CD4-positive, alpha-beta memory T cell (primary cell): ENCODE measurements around the gene MCC. TPM values are rescaled to one million over a fixed set of nuclear protein-coding genes. Genes with fewer than 3 reads are reported as not detected.

Experiments
- CTCF ChIA-PET: fragments of 350-600 bp; sonication (Branson Sonifier 250); formaldehyde crosslinking; loops from one replicate; lab custom pipeline; 2021; ENCODE audit warnings: inconsistent platforms; ENCODE audit not compliant: partially characterized antibody; lab: Charles Lee
- POLR2A ChIA-PET: fragments of 350-600 bp; sonication (Branson Sonifier 250); formaldehyde crosslinking; loops from one replicate; lab custom pipeline; 2021; ENCODE audit not compliant: partially characterized antibody; lab: Charles Lee
- DNase-seq, 5 donors: peaks; one replicate each; pipeline versions ENCODE4 v3.0.0 to v3.0.0-alpha.2; 2020 to 2022; ENCODE audit warnings: mixed read lengths in 1 of 5
- H3K27ac ChIP-seq: one replicate; pipeline ENCODE4 v1.7.0; 2013; ENCODE audit warnings: low read depth, low read length
- H3K27me3 ChIP-seq: 2 replicates; pipeline ENCODE4 v1.7.0; 2013; ENCODE audit warnings: mild to moderate bottlenecking, low read length, moderate library complexity; ENCODE audit not compliant: insufficient read depth
- H3K36me3 ChIP-seq: 2 replicates; pipeline ENCODE4 v1.7.0; 2013; ENCODE audit warnings: mild to moderate bottlenecking, low read length, moderate library complexity; ENCODE audit not compliant: insufficient read depth
- H3K4me1 ChIP-seq: 2 replicates; pipeline ENCODE4 v1.7.0; 2013; ENCODE audit warnings: mild to moderate bottlenecking, low read length, moderate library complexity; ENCODE audit not compliant: insufficient read depth
- H3K4me3 ChIP-seq, 2 donors: one replicate each; pipeline ENCODE4 v1.7.0; 2013; ENCODE audit warnings: low read length in 2 of 2, mild to moderate bottlenecking in 1 of 2
- H3K9me3 ChIP-seq, 2 donors: one replicate each; pipeline ENCODE4 v1.7.0; 2013; ENCODE audit warnings: low read length in 2 of 2, control low read depth in 1 of 2; ENCODE audit not compliant: control insufficient read depth in 1 of 2
- H3K27ac Mint-ChIP-seq, 7 donors: one replicate each; pipeline ENCODE4 v1.8.0; 2020 to 2021; ENCODE audit warnings: mixed read lengths in 7 of 7, mild to moderate bottlenecking in 6 of 7, inconsistent platforms in 3 of 7, moderate library complexity in 3 of 7
- H3K27me3 Mint-ChIP-seq, 2 donors: one replicate each; pipeline ENCODE4 v1.8.0; 2020 to 2021; ENCODE audit warnings: mixed read lengths in 2 of 2
- H3K36me3 Mint-ChIP-seq, 2 donors: one replicate each; pipeline ENCODE4 v1.8.0; 2020 to 2021; ENCODE audit warnings: mixed read lengths in 2 of 2, inconsistent platforms in 1 of 2, mild to moderate bottlenecking in 1 of 2
- H3K4me1 Mint-ChIP-seq, 4 donors: one replicate each; pipeline ENCODE4 v1.8.0; 2020 to 2021; ENCODE audit warnings: mixed read lengths in 4 of 4, mild to moderate bottlenecking in 1 of 4
- H3K4me3 Mint-ChIP-seq, 8 donors: one replicate each; pipeline ENCODE4 v1.8.0; 2020 to 2021; ENCODE audit warnings: mixed read lengths in 8 of 8, mild to moderate bottlenecking in 7 of 8, moderate library complexity in 6 of 8, inconsistent platforms in 3 of 8
- H3K9me3 Mint-ChIP-seq, 8 donors: one replicate each; pipeline ENCODE4 v1.8.0; 2020 to 2021; ENCODE audit warnings: mixed read lengths in 8 of 8, mild to moderate bottlenecking in 5 of 8, inconsistent platforms in 3 of 8, moderate library complexity in 1 of 8
- intact Hi-C: fragments of 100-400 bp; cut with micrococcal nuclease; formaldehyde crosslinking; loops from one replicate; pipeline ENCODE4 v1.15.1; 2023
- polyA plus RNA-seq, 2 donors: library from polyadenylated mRNA; unstranded; fragments of 300-500 nt; fragmentation: Illumina TruSeq; gene quantifications; one replicate each; pipeline ENCODE4 v1.2.3, GENCODE V29; 2021
- total RNA-seq, 2 experiments: library from RNA; stranded (reverse); gene quantifications; one replicate each; pipeline ENCODE4 v1.2.3, GENCODE V29; 2021

The MCC gene
- total and polyA plus RNA-seq, 4 experiments from 2014 or later = 0.92 to 12.1 (median 7.7) TPM

DNA sequence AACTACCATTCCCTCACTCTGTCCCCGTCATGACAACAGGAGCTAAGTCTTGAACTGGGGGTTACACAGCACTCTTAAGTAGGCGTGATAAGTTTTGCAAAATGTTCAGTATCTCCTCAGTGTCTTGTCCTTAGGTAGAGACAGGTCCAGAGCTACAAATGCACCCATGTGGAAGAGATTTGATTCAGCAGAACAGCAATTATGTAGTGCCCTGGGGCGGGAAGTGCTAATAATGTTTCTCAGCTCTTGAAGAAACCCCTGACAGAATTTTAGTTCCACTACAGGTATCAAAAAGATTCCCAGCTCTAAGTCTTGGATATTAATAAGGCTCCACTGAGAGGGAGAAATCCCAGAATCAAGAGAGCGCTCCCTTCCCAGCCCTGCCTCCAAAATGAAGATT is 462.0 kb downstream of the MCC start:
- intact Hi-C loops = loop anchor here (10.0 kb wide), 1 partner anchor 49 kb away; no protein-coding TSS in a partner anchor
- H3K4me3 ChIP-seq = no peak overlapping the region
- Mint-ChIP-seq H3K27ac (peak overlapping the region in 4 of 7 donors; percentile 9 to 70 (median 30)), H3K9me3 (no peaks in the 10 kb centered on the region), H3K4me1 (peaks cover 22 to 50% (median 38%) of the 10 kb centered on the region in 4 donors), H3K4me3 (no peak overlapping the region), H3K36me3 (peaks cover 42 to 49% of the 10 kb centered on the region in 2 donors), H3K27me3 (no peaks in the 10 kb centered on the region)
- no peak overlapping the region for H3K27ac ChIP-seq
- POLR2A ChIA-PET = interaction anchor here (1.3 kb wide), 1 partner anchor 8 kb away, joined by 3 read pairs; no protein-coding TSS in a partner anchor
- H3K4me1 ChIP-seq = peaks cover 32% of the 10 kb centered on the region
- no peaks in the 10 kb centered on the region for H3K9me3 ChIP-seq
- no peaks in the 10 kb centered on the region for H3K27me3 ChIP-seq
- CTCF ChIA-PET = interaction anchor here (2.3 kb wide), 1 partner anchor 305 kb away, joined by 6 read pairs; no protein-coding TSS in a partner anchor
- H3K36me3 ChIP-seq = peaks cover 11% of the 10 kb centered on the region
- DNase-seq = no peak

- Histone ChIP-seq H3K36me3 (peaks cover 11% of the 10 kb centered on the region), H3K27ac (no peak overlapping the region), H3K4me1 (peaks cover 38% of the 10 kb centered on the region), H3K4me3 (no peak overlapping the region), H3K9me3 (no peaks in the 10 kb centered on the region), H3K27me3 (no peaks in the 10 kb centered on the region)
- H3K36me3 Mint-ChIP-seq = peaks cover 42 to 51% of the 10 kb centered on the region in 2 donors
- peaks cover 25 to 56% (median 43%) of the 10 kb centered on the region in 4 donors for H3K4me1 Mint-ChIP-seq
- ChIA-PET CTCF (interaction anchor here (1.0 to 2.3 kb wide), 4 partner anchors 8 to 587 kb away, joined by 4 to 7 read pairs (median 6); no protein-coding TSS in a partner anchor), POLR2A (interaction anchor here (0.6 to 1.3 kb wide), 3 partner anchors 9 to 30 kb away, joined by 3 to 5 read pairs (median 4); no protein-coding TSS in a partner anchor)
- intact Hi-C loops = loop anchor here (10.0 kb wide), 1 partner anchor 49 kb away; no protein-coding TSS in a partner anchor
- no peak for DNase-seq
- peak overlapping the region in 6 of 7 donors; percentile 9 to 82 (median 53) for H3K27ac Mint-ChIP-seq
- no peaks in the 10 kb centered on the region for H3K9me3 Mint-ChIP-seq
- H3K27me3 Mint-ChIP-seq = no peaks in the 10 kb centered on the region
- H3K4me3 Mint-ChIP-seq = peak overlapping the region in 1 of 8 donors; percentile 41
Measured at GRCh38 chr5:113025596-113025995, 462.7 kb downstream of the MCC start.

GRCh38 chr5:113024076-113024697 is 464.1 kb downstream of the MCC start:
- no peaks in the 10 kb centered on the region for H3K9me3 Mint-ChIP-seq
- peak overlapping the region in 1 of 8 donors; percentile 68 for H3K4me3 Mint-ChIP-seq
- H3K27me3 ChIP-seq = no peaks in the 10 kb centered on the region
- peaks cover 52% of the 10 kb centered on the region for H3K4me1 ChIP-seq
- POLR2A ChIA-PET = interaction anchor here (0.9 to 3.8 kb wide), 5 partner anchors 10 to 102 kb away, joined by 3 to 31 read pairs (median 5); partner anchors contain the start of genes DCP2 and REEP5
- H3K9me3 ChIP-seq = no peaks in the 10 kb centered on the region
- H3K4me1 Mint-ChIP-seq = peaks cover 37 to 70% (median 55%) of the 10 kb centered on the region in 4 donors
- intact Hi-C loops = loop anchor here (10.0 kb wide), 1 partner anchor 51 kb away; no protein-coding TSS in a partner anchor
- H3K36me3 Mint-ChIP-seq = peaks cover 36 to 50% of the 10 kb centered on the region in 2 donors
- no peaks in the 10 kb centered on the region for H3K27me3 Mint-ChIP-seq
- CTCF ChIA-PET = interaction anchor here (1.1 to 2.6 kb wide), 6 partner anchors 10 to 307 kb away, joined by 3 to 22 read pairs (median 5); no protein-coding TSS in a partner anchor
- H3K4me3 ChIP-seq = no peak overlapping the region
- H3K27ac ChIP-seq = peak overlapping the region; percentile 43
- no peak for DNase-seq
- H3K27ac Mint-ChIP-seq = peak overlapping the region in 5 of 7 donors; percentile 15 to 94 (median 87)
- peaks cover 11% of the 10 kb centered on the region for H3K36me3 ChIP-seq

DNA sequence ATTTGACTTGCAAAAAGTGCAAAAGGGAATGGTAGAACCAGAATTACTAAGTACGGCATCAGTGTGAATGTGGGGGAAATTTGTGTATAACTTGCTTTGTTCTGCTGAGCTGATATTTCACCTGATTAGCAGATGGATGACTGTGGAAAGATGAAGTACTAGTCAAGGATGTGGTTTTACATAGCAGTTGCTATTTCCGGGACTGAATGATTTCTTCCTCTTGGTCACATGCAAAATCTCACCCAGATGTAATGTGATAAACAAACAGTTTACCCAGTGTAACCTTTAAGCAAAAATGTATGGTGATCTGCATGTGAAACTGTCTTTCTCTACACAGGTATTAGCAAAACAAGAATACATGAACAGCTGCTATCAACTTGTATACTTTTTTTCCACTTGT is 465.6 kb downstream of the MCC start:
- Mint-ChIP-seq H3K9me3 (no peaks in the 10 kb centered on the region), H3K27me3 (no peaks in the 10 kb centered on the region), H3K4me3 (peak overlapping the region; percentile 41 to 71 (median 61)), H3K36me3 (peaks cover 31 to 45% of the 10 kb centered on the region in 2 donors), H3K4me1 (peaks cover 53 to 86% (median 71%) of the 10 kb centered on the region in 4 donors), H3K27ac (peak overlapping the region; percentile 62 to 94 (median 91))
- no peaks in the 10 kb centered on the region for H3K9me3 ChIP-seq
- intact Hi-C loops = loop anchor here (1.0 to 10.0 kb wide), 4 partner anchors 9 to 272 kb away; partner anchors contain the start of gene DCP2
- H3K27ac ChIP-seq = peak overlapping the region; percentile 43
- peak overlapping the region in 1 of 2 donors; percentile 12 for H3K4me3 ChIP-seq
- peak; percentile 69 to 83 (median 78) for DNase-seq
- POLR2A ChIA-PET = interaction anchor here (1.0 to 3.8 kb wide), 10 partner anchors 11 to 1799 kb away, joined by 3 to 31 read pairs (median 6); partner anchors contain the start of genes DCP2, REEP5 and YTHDC2
- CTCF ChIA-PET = interaction anchor here (1.0 to 2.6 kb wide), 7 partner anchors 12 to 490 kb away, joined by 3 to 22 read pairs (median 4); no protein-coding TSS in a partner anchor
- H3K4me1 ChIP-seq = peaks cover 67% of the 10 kb centered on the region
- H3K36me3 ChIP-seq = peaks cover 11% of the 10 kb centered on the region
- no peaks in the 10 kb centered on the region for H3K27me3 ChIP-seq

- Mint-ChIP-seq H3K27me3 (no peaks in the 10 kb centered on the region), H3K9me3 (no peaks in the 10 kb centered on the region), H3K36me3 (peaks cover 18 to 36% of the 10 kb centered on the region in 2 donors), H3K27ac (peak overlapping the region; percentile 82 to 97 (median 90)), H3K4me1 (peaks cover 58 to 84% (median 75%) of the 10 kb centered on the region in 4 donors), H3K4me3 (peak overlapping the region; percentile 15 to 75 (median 64))
- DNase-seq = peak; percentile 37 to 66 (median 43)
- intact Hi-C loops = loop anchor here (10.0 kb wide), 1 partner anchor 54 kb away; no protein-coding TSS in a partner anchor
- ChIA-PET POLR2A (interaction anchor here (0.6 to 3.8 kb wide), 13 partner anchors 11 to 493 kb away, joined by 3 to 31 read pairs (median 5); partner anchors contain the start of genes DCP2, REEP5, SRP19 and YTHDC2), CTCF (interaction anchor here (1.1 to 1.2 kb wide), 2 partner anchors 44 to 273 kb away, joined by 3 to 4 read pairs; partner anchors contain the start of gene DCP2)
- Histone ChIP-seq H3K36me3 (no peaks in the 10 kb centered on the region), H3K4me3 (no peak overlapping the region), H3K27me3 (no peaks in the 10 kb centered on the region), H3K4me1 (peaks cover 73% of the 10 kb centered on the region), H3K9me3 (no peaks in the 10 kb centered on the region), H3K27ac (no peak overlapping the region)
Measured at GRCh38 chr5:113020461-113021273, 467.6 kb downstream of the MCC start.

GRCh38 chr5:113017881-113018635 is 470.2 kb downstream of the MCC start:
- no peaks in the 10 kb centered on the region for H3K9me3 Mint-ChIP-seq
- H3K27ac ChIP-seq = no peak overlapping the region
- intact Hi-C loops = loop anchor here (2.0 kb wide), 1 partner anchor 21 kb away; no protein-coding TSS in a partner anchor
- H3K4me3 Mint-ChIP-seq = peak overlapping the region in 5 of 8 donors; percentile 10 to 62 (median 49)
- peaks cover 5% of the 10 kb centered on the region for H3K36me3 ChIP-seq
- no peak for DNase-seq
- H3K36me3 Mint-ChIP-seq = peaks cover 35 to 57% of the 10 kb centered on the region in 2 donors
- peaks cover 60 to 88% (median 70%) of the 10 kb centered on the region in 4 donors for H3K4me1 Mint-ChIP-seq
- H3K27ac Mint-ChIP-seq = peak overlapping the region; percentile 31 to 88 (median 78)
- no peaks in the 10 kb centered on the region for H3K27me3 Mint-ChIP-seq
- H3K9me3 ChIP-seq = no peaks in the 10 kb centered on the region
- H3K4me1 ChIP-seq = peaks cover 58% of the 10 kb centered on the region
- ChIA-PET CTCF (interaction anchor here (2.4 kb wide), 1 partner anchor 21 kb away, joined by 28 read pairs; no protein-coding TSS in a partner anchor), POLR2A (interaction anchor here (0.5 kb wide), 1 partner anchor 10 kb away, joined by 3 read pairs; no protein-coding TSS in a partner anchor)
- H3K27me3 ChIP-seq = no peaks in the 10 kb centered on the region
- no peak overlapping the region for H3K4me3 ChIP-seq
